AG04450 (cell line): ENCODE results near the gene ZC3H14. TPM values are rescaled to one million over a fixed set of nuclear protein-coding genes. Genes with fewer than 3 reads are reported as not detected.

Experiments
- CTCF ChIA-PET: fragments of 300-600, 350-600 bp; formaldehyde crosslinking; extraction: SDS; loops from one replicate; lab custom pipeline; 2022; ENCODE audit warnings: antibody characterized with exemption, inconsistent platforms; lab: Charles Lee
- POLR2A ChIA-PET: fragments of 350-600 bp; formaldehyde crosslinking; extraction: SDS; loops from one replicate; lab custom pipeline; 2021; ENCODE audit warnings: antibody characterized with exemption, inconsistent platforms; lab: Yijun Ruan, JAX
- DNase-seq: peaks from one replicate; pipeline ENCODE4 v3.0.0-alpha.2; 2011; ENCODE audit warnings: low read depth, low spot score
- H3K27ac ChIP-seq: one replicate; pipeline ENCODE4 v1.5.1; 2012; ENCODE audit warnings: low read depth, low read length, control low read depth
- H3K27me3 ChIP-seq: one replicate; pipeline ENCODE4 v1.6.0; 2012; ENCODE audit warnings: low read length; ENCODE audit not compliant: control insufficient read depth, insufficient read depth
- H3K4me3 ChIP-seq: 2 replicates; pipeline ENCODE4 v1.5.1; 2011; ENCODE audit warnings: mild to moderate bottlenecking, low read depth, low read length, control low read depth
- H3K9me3 ChIP-seq: 2 replicates; pipeline ENCODE4 v1.5.1; 2012; ENCODE audit warnings: low read length; ENCODE audit not compliant: control insufficient read depth, insufficient read depth
- polyA plus RNA-seq: library from polyadenylated mRNA; depleted of rRNA; stranded (reverse); fragments of >200 nt; gene quantifications from 2 replicates; pipeline ENCODE4 v1.2.3, GENCODE V29; 2011
- TF ChIP-seq, protein P1 (sequence below): IDR thresholded peaks from 2 replicates; pipeline ENCODE4 v1.5.1; 2011; ENCODE audit warnings: low read depth, low read length, control low read depth, inconsistent platforms

The ZC3H14 gene
- polyA plus RNA-seq, 1 experiment: 102 TPM

DNA sequence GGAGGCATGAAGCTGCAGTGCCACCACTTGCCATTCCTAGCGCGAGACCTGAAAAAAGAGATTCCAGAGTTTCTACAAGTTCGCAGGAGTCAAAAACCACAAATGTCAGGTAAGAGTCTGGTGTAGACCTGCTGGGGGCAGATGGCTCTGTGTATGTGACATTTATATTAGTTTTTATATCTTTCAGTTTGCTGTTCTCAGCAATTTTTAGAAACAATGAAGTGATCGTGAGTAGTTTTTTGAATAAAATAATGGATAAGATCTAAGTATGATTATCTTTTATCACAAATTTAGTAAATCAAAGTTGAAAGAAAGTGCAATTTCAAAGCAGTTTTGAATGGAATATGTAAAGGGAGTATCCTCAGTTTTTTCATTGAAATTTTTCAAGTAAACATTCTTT, 9.3 kb downstream of the ZC3H14 start:
- ChIA-PET POLR2A (no interaction called here), CTCF (no interaction called here)
- Histone ChIP-seq H3K27ac (no peak overlapping the region), H3K27me3 (no peaks in the 10 kb centered on the region), H3K9me3 (no peaks in the 10 kb centered on the region), H3K4me3 (no peak overlapping the region)
- DNase-seq: no peak
- TF ChIP-seq, protein P1, sequence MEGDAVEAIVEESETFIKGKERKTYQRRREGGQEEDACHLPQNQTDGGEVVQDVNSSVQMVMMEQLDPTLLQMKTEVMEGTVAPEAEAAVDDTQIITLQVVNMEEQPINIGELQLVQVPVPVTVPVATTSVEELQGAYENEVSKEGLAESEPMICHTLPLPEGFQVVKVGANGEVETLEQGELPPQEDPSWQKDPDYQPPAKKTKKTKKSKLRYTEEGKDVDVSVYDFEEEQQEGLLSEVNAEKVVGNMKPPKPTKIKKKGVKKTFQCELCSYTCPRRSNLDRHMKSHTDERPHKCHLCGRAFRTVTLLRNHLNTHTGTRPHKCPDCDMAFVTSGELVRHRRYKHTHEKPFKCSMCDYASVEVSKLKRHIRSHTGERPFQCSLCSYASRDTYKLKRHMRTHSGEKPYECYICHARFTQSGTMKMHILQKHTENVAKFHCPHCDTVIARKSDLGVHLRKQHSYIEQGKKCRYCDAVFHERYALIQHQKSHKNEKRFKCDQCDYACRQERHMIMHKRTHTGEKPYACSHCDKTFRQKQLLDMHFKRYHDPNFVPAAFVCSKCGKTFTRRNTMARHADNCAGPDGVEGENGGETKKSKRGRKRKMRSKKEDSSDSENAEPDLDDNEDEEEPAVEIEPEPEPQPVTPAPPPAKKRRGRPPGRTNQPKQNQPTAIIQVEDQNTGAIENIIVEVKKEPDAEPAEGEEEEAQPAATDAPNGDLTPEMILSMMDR: no peak

GRCh38 chr14:88576222-88576621, 13.4 kb downstream of the ZC3H14 start:
- H3K27ac ChIP-seq: no peak overlapping the region
- no peaks in the 10 kb centered on the region for H3K27me3 ChIP-seq
- no peak for DNase-seq
- no peaks in the 10 kb centered on the region for H3K9me3 ChIP-seq
- CTCF ChIA-PET: no interaction called here
- TF ChIP-seq, protein P1: no peak
- POLR2A ChIA-PET: no interaction called here
- H3K4me3 ChIP-seq: no peak overlapping the region

DNA sequence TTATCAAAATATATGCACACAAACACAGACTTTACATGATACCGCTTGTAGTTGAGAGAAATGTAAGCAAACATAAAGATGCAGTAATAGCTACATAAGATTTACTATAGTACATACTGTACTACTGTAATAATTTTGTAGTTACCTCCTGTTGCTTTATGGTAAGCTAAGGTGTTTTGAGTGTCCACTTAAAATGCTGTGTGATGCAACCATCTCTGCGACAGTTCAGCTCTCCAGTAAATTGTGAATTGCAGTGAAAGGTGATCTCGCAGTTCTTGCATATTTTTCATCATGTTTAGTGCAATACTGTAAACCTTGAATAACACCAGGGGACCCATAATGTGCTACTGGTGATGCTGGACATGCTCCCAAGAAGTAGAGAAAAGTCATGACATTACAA, 21.6 kb downstream of the ZC3H14 start:
- H3K27me3 ChIP-seq: no peaks in the 10 kb centered on the region
- TF ChIP-seq, protein P1: no peak
- no peak overlapping the region for H3K27ac ChIP-seq
- ChIA-PET CTCF (no interaction called here), POLR2A (no interaction called here)
- DNase-seq: no peak
- H3K9me3 ChIP-seq: no peaks in the 10 kb centered on the region
- H3K4me3 ChIP-seq: no peak overlapping the region

- CTCF ChIA-PET: no interaction called here
Observed at GRCh38 chr14:88588081-88588480, 25.2 kb downstream of the ZC3H14 start.

GRCh38 chr14:88590173-88590572, 27.3 kb downstream of the ZC3H14 start:
- DNase-seq: no peak
- CTCF ChIA-PET: no interaction called here
- Histone ChIP-seq H3K27ac (no peak overlapping the region), H3K9me3 (no peaks in the 10 kb centered on the region), H3K27me3 (no peaks in the 10 kb centered on the region), H3K4me3 (no peak overlapping the region)
- POLR2A ChIA-PET: interaction anchor here (0.7 kb wide), 1 partner anchor 740 kb away, joined by 3 read pairs; no protein-coding TSS in a partner anchor
- TF ChIP-seq, protein P1: no peak

More at GRCh38 chr14:88588081-88588480, 25.2 kb downstream of the ZC3H14 start:
- POLR2A ChIA-PET: no interaction called here
- no peak overlapping the region for H3K27ac ChIP-seq
- DNase-seq: no peak
- H3K27me3 ChIP-seq: no peaks in the 10 kb centered on the region
- H3K4me3 ChIP-seq: no peak overlapping the region
- H3K9me3 ChIP-seq: no peaks in the 10 kb centered on the region
- TF ChIP-seq, protein P1: no peak
